Kidney (tissue), 14 donors: Measurements from ENCODE around the gene RNF144B. TPM values are rescaled to one million over a fixed set of nuclear protein-coding genes. Genes with fewer than 3 reads are reported as not detected.

Experiments used
- DNase-seq, 5 donors: peaks; one replicate each; pipeline ENCODE4 v3.0.0-alpha.2; 2013 to 2020
- FAIRE-seq: peaks from 2 replicates; lab custom pipeline; 2012; peaks lifted over from hg19 to GRCh38; lab: Jason Lieb, UNC
- H3K27ac ChIP-seq, 2 donors: one replicate each; pipeline ENCODE4 v1.7.0; 2013; ENCODE audit warnings: low read depth in 2 of 2, low read length in 2 of 2, inconsistent platforms in 1 of 2
- H3K27me3 ChIP-seq: one replicate; pipeline ENCODE4 v1.7.1; 2013; ENCODE audit warnings: low read length, inconsistent platforms; ENCODE audit not compliant: control insufficient read depth, insufficient read depth
- H3K36me3 ChIP-seq, 3 donors: one replicate each; pipeline versions ENCODE4 v1.7.0 to v1.7.1; 2013; ENCODE audit warnings: low read length in 3 of 3, control low read depth in 1 of 3, inconsistent platforms in 1 of 3; ENCODE audit not compliant: insufficient read depth in 3 of 3, control insufficient read depth in 2 of 3
- H3K4me1 ChIP-seq, 3 donors: one replicate each; pipeline versions ENCODE4 v1.7.0 to v1.7.1; 2013; ENCODE audit warnings: low read length in 3 of 3, inconsistent platforms in 1 of 3, low read depth in 1 of 3; ENCODE audit not compliant: control insufficient read depth in 2 of 3, insufficient read depth in 2 of 3
- H3K4me3 ChIP-seq, 3 donors: one replicate each; pipeline versions ENCODE4 v1.7.0 to v1.8.1; 2013; ENCODE audit warnings: low read length in 3 of 3, control low read depth in 1 of 3, inconsistent platforms in 1 of 3
- H3K9ac ChIP-seq, 3 donors: one replicate each; pipeline versions ENCODE4 v1.7.0 to v1.7.1; 2013; ENCODE audit warnings: low read length in 3 of 3, control low read depth in 1 of 3, inconsistent platforms in 1 of 3
- H3K9me3 ChIP-seq, 3 donors: one replicate each; pipeline versions ENCODE4 v1.7.0 to v1.7.1; 2013; ENCODE audit warnings: low read length in 3 of 3, control low read depth in 1 of 3, inconsistent platforms in 1 of 3; ENCODE audit not compliant: control insufficient read depth in 2 of 3, insufficient read depth in 1 of 3
- CTCF ChIP-seq: IDR thresholded peaks from 3 replicates; pipeline ENCODE4 v1.5.1; 2012; ENCODE audit warnings: mild to moderate bottlenecking, moderate library complexity, borderline replicate concordance; ENCODE audit not compliant: insufficient read depth; ENCODE audit errors: extremely low read depth
- intact Hi-C: fragments of 100-400 bp; cut with DNase I; formaldehyde crosslinking; loops from one replicate; pipeline ENCODE4 v1.11.1; 2022
- polyA plus RNA-seq: library from polyadenylated mRNA; stranded (reverse); fragments of 350-450 nt; fragmentation: Illumina TruSeq; extraction: RNeasy Lipid Tissue Mini Kit (QIAGEN cat#74804); gene quantifications from one replicate; pipeline ENCODE4 v1.2.3, GENCODE V29; 2014; ENCODE audit warnings: low read depth, low replicate concordance; ENCODE audit not compliant: insufficient read depth
- total RNA-seq: library from RNA; stranded (reverse); fragmentation: NEBNext Ultra II Directional; extraction: Animal tissue kit (Norgen Biotek cat#: 25700); gene quantifications from one replicate; pipeline ENCODE4 v1.2.1, GENCODE V29; 2021
- donor health status: control.
- donor health status: control.
- donor health status: control.
- donor health status: control.
- donor health status: control.
- donor health status: DM: yes; HTN: yes; CAD: no.
- donor health status: Normal renal cell carcinoma (clear cell type).

The RNF144B gene
- total and polyA plus RNA-seq, 2 donors from 2014 or later: 9.4 to 153 TPM

GRCh38 chr6:18444111-18444510 lies 57.0 kb downstream of the RNF144B start:
- H3K4me3 ChIP-seq: peak overlapping the region in 1 of 3 donors; percentile 17
- intact Hi-C loops: no loop called here
- H3K9ac ChIP-seq: no peak overlapping the region
- no peaks in the 10 kb centered on the region for H3K9me3 ChIP-seq
- peaks cover 0 to 5% (median 3%) of the 10 kb centered on the region in 3 donors for H3K4me1 ChIP-seq
- FAIRE-seq (no peak), DNase-seq (no peak)
- H3K36me3 ChIP-seq: no peaks in the 10 kb centered on the region
- TF ChIP-seq CTCF: no peak
- no peak overlapping the region for H3K27ac ChIP-seq
- H3K27me3 ChIP-seq: no peaks in the 10 kb centered on the region

GRCh38 chr6:18445228-18445627 lies 58.1 kb downstream of the RNF144B start:
- DNase-seq (no peak), FAIRE-seq (no peak)
- Histone ChIP-seq H3K9ac (no peak overlapping the region), H3K9me3 (no peaks in the 10 kb centered on the region), H3K4me3 (no peak overlapping the region), H3K36me3 (no peaks in the 10 kb centered on the region), H3K27ac (no peak overlapping the region), H3K27me3 (no peaks in the 10 kb centered on the region), H3K4me1 (peaks cover 0 to 5% (median 3%) of the 10 kb centered on the region in 3 donors)
- no peak for TF ChIP-seq CTCF
- intact Hi-C loops: no loop called here

- Histone ChIP-seq H3K9ac (no peak overlapping the region), H3K27ac (no peak overlapping the region), H3K36me3 (no peaks in the 10 kb centered on the region), H3K27me3 (no peaks in the 10 kb centered on the region), H3K9me3 (no peaks in the 10 kb centered on the region), H3K4me3 (no peak overlapping the region), H3K4me1 (peaks cover 0 to 9% (median 3%) of the 10 kb centered on the region in 3 donors)
- FAIRE-seq (no peak), DNase-seq (no peak)
- no peak for TF ChIP-seq CTCF
- intact Hi-C loops: no loop called here
Observed at GRCh38 chr6:18446771-18447170, 59.6 kb downstream of the RNF144B start.

- intact Hi-C loops: no loop called here
- no peak for DNase-seq
- Histone ChIP-seq H3K27me3 (no peaks in the 10 kb centered on the region), H3K27ac (no peak overlapping the region), H3K9me3 (no peaks in the 10 kb centered on the region), H3K9ac (no peak overlapping the region), H3K4me1 (peaks cover 0 to 9% (median 3%) of the 10 kb centered on the region in 3 donors), H3K36me3 (no peaks in the 10 kb centered on the region), H3K4me3 (no peak overlapping the region)
- FAIRE-seq: no peak
- TF ChIP-seq CTCF: no peak
Observed at GRCh38 chr6:18447552-18447951, 60.4 kb downstream of the RNF144B start.
